Measurements from ENCODE around the gene CNTN5. TPM values are rescaled to one million over a fixed set of nuclear protein-coding genes. Genes with fewer than 3 reads are reported as not detected.

The CNTN5 gene
- total RNA-seq, 4 donors from 2014 or later: not detected

- TF ChIP-seq POLR2A (IDR thresholded peaks at IDR 0.05) (no peak), CTCF (IDR thresholded peaks at IDR 0.05) (no peak)
- intact Hi-C loops (cut with DNase I; ENCODE audit: low total_unique reads): loop anchor here (10.0 kb wide), 1 partner anchor 650 kb away; no protein-coding TSS in a partner anchor
- DNase-seq (ENCODE audit: low spot score in 2 of 2): no peak
- H3K4me3 ChIP-seq (ENCODE audit: low read depth, poor library complexity, severe bottlenecking): no peak overlapping the region
Measured at GRCh38 chr11:100004541-100004940, 983.8 kb downstream of the CNTN5 start.

DNA sequence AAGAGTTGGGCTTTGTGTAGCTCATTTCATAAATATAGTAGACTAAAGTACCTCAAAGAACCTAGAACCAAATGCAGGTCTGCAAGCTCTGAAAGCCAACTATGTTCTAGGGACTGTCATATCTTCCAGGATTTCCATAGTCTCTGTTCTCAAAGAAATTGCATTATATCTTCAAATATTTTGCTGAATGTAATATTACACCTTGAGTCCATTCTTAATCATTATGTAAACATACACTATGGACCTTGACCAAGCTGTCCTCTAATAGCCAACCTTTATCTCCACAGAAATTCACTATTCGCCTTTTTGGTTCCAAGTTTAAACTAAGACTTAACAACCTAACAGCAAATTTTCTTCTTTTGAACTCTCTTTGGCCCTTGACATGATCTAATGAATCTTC, 987.7 kb downstream of the CNTN5 start:
- H3K4me3 ChIP-seq (ENCODE audit: low read depth, poor library complexity, severe bottlenecking): no peak overlapping the region
- intact Hi-C loops (cut with DNase I; ENCODE audit: low total_unique reads): loop anchor here (10.0 kb wide), 1 partner anchor 654 kb away; no protein-coding TSS in a partner anchor
- TF ChIP-seq POLR2A (IDR thresholded peaks at IDR 0.05) (no peak), CTCF (IDR thresholded peaks at IDR 0.05) (no peak)
- 79 to 90% methylated on average over 1 of the region's 1 CpG for WGBS, 2 donors
- no peak for DNase-seq (ENCODE audit: low spot score in 2 of 2)

DNA sequence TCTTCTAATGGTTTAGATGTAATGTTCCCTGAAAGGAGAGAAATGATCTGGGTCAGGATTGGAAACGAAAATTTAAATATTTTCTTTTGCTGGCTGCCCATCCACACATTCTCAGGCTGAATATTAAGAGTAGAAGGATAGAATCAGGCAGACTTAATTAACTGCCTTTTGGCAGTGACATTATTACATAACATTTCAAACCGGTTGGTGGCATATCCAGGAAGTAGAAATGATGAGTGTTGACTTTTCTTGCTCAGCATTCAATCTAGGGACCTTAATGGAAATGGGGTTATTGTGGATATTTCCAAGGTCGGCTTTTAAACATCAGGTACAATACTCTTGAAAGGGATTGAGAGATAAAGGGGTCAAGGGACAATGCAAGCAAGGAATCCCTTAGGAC, 989.0 kb downstream of the CNTN5 start:
- WGBS, 2 donors: 39 to 41% methylated on average over 3 of the region's 3 CpGs
- DNase-seq (ENCODE audit: low spot score in 2 of 2): no peak
- TF ChIP-seq CTCF (IDR thresholded peaks at IDR 0.05) (no peak), POLR2A (IDR thresholded peaks at IDR 0.05) (no peak)
- H3K4me3 ChIP-seq (ENCODE audit: low read depth, poor library complexity, severe bottlenecking): no peak overlapping the region
- intact Hi-C loops (cut with DNase I; ENCODE audit: low total_unique reads): loop anchor here (10.0 kb wide), 1 partner anchor 655 kb away; no protein-coding TSS in a partner anchor

GRCh38 chr11:100010393-100010792, 989.6 kb downstream of the CNTN5 start:
- TF ChIP-seq CTCF (IDR thresholded peaks at IDR 0.05) (no peak), POLR2A (IDR thresholded peaks at IDR 0.05) (no peak)
- WGBS, 2 donors: 59 to 69% methylated on average over 3 of the region's 3 CpGs
- DNase-seq (ENCODE audit: low spot score in 2 of 2): no peak
- intact Hi-C loops (cut with DNase I; ENCODE audit: low total_unique reads): no loop called here
- no peak overlapping the region for H3K4me3 ChIP-seq (ENCODE audit: low read depth, poor library complexity, severe bottlenecking)

DNA sequence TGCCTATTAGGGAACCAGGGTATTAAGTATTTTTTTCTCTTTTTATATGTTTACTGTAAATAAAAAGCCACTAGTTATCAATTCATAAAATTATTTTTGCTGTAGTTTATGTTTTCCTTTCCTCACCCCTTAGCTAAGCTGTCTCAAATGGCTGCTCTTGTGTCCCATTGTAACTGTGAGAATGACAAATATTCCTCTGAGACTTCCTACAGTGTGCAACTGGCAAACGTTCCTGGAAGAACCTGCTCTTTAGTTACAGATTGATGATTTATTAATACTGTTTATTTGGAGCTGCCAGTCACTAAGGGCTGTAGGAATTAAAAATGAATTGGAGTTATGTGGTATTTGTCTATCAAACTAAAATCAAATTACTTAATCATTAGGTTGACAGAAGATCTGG, 990.9 kb downstream of the CNTN5 start:
- 3 to 6% methylated on average over 1 of the region's 1 CpG for WGBS, 2 donors
- TF ChIP-seq CTCF (IDR thresholded peaks at IDR 0.05) (no peak), POLR2A (IDR thresholded peaks at IDR 0.05) (no peak)
- intact Hi-C loops (cut with DNase I; ENCODE audit: low total_unique reads): no loop called here
- H3K4me3 ChIP-seq (ENCODE audit: low read depth, poor library complexity, severe bottlenecking): no peak overlapping the region
- DNase-seq (ENCODE audit: low spot score in 2 of 2): no peak

DNA sequence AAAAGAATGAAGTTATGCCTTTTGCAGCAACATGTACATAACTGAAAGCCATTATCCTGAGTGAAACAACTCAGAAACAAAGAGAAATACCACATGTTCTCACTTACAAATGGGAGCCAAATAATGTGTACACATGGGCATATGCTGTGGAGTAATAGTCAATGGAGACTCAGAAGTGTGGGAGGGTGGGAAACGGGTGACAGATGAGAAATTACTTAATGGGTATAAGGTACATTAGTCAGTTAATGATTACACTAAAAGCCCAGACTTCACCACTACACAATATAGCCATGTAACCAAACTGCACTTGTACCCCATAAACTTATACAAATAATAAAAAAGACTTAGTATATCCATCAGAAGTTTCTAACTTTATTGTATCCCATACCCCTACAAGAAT, 992.3 kb downstream of the CNTN5 start:
- TF ChIP-seq POLR2A (IDR thresholded peaks at IDR 0.05) (no peak), CTCF (IDR thresholded peaks at IDR 0.05) (no peak)
- DNase-seq (ENCODE audit: low spot score in 2 of 2): no peak
- no peak overlapping the region for H3K4me3 ChIP-seq (ENCODE audit: low read depth, poor library complexity, severe bottlenecking)
- WGBS, 2 donors: 44 to 61% methylated on average over 1 of the region's 1 CpG
- intact Hi-C loops (cut with DNase I; ENCODE audit: low total_unique reads): no loop called here

Measured in lower leg skin (tissue), 4 donors.